GM21423 (cell line): ENCODE results near the gene POU6F2.
"Not testable (repeated sequence)": the region's sequence is repeated elsewhere in the genome, so short reads cannot be mapped to it uniquely, and the experiment has no call there.

Source experiments
- ATAC-seq: cut with Tn5 transposase; IDR thresholded peaks from one replicate; pipeline ENCODE4 v1.9.1; 2021; ENCODE audit warnings: mild to moderate bottlenecking, moderate library complexity; ENCODE audit not compliant: unreplicated experiment

Gene POU6F2

DNA sequence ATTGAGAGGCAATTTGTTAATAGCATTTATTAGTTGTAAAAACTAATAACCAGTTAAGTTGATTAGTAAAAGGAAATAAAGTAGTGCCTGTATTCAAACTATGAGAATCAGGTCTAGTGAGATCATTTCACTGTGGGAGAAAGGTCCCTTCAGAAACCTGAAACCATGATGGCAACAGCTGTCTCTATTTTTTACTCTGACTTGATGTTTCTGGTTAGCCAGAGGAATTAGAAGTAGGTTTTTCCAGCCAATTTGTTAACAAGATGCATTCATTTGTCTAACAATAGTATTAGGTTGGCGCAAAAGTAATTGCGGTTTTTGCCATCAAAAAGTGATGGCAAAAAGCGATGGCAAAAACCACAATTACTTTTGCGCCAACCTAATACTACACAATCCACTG lies 316.3 kb downstream of the POU6F2 start:
- no peak for ATAC-seq

DNA sequence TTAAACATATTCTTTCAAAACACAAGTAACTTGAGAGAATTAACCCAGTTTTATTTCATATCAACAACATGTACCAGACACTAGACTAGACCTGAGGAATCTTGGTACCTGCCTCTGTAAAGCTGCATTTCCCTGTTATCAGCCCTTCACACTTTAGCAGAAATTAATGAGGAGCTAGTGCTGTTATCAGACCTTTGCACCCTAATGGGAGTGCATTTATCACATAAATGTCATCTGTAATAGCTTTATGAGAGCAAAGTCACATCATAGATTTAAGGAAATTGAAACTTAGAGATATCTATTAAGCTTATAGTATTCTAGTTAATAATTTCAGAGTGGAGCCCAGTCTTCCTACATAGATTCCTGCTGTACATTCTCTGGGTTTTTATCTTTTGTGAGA lies 318.1 kb downstream of the POU6F2 start:
- ATAC-seq = no peak

DNA sequence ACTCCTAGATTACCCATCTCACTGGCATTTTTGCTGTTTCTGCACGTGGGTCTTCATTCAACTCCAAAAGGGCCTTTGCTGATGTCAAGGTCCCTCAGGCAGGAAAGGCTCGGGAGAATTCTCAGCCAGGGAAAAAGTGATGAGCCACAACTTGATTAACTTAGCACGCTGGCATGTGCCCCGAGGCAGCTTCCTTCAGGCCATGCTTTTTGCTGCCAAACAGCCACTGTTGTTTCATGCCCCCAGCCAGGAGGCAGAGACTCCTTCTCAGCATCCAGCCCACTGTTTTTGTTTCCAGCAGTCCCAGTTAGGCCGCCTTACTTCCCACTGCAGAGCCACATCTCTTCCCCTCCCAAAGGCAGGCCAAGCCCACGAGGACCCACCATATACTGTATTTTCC lies 322.0 kb downstream of the POU6F2 start:
- ATAC-seq = no peak

DNA sequence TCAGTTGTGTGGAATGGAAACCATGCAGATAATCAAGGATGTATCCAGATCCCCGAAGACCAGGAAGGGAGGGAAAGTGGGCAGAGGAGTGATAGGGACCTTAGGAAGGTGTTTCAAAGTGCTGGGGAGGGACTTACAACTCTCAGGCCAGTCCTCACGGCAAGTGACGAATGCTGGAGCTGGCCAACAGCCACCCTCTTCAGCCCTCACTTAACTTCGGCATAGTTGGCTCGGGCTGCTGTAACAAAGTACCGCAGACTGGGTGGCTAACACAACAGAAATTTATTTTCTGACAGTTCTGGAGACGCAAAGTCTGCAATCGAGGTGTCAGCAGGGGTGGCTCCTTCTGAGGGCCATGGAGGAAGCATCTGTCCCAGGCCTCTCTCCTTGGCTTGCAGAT lies 322.6 kb downstream of the POU6F2 start:
- no peak for ATAC-seq

DNA sequence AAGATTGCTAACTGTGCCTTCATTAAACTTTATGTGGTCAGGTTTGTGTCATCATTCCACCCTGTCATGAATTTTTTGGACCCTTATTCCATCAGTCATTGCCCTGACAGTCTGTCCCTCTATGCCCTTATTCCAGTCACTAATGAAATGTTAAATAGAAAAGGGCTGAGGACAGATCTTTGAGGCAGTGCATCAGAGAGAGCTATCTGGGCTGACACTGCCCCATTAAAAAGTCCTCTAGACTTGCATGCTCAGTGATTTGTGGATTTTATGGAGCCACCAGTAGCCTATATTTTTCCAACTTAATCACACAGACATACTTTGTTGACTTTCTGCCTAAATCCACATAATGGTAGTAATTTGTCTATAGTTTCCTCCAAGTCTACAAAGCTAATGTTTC lies 323.8 kb downstream of the POU6F2 start:
- ATAC-seq = no peak

DNA sequence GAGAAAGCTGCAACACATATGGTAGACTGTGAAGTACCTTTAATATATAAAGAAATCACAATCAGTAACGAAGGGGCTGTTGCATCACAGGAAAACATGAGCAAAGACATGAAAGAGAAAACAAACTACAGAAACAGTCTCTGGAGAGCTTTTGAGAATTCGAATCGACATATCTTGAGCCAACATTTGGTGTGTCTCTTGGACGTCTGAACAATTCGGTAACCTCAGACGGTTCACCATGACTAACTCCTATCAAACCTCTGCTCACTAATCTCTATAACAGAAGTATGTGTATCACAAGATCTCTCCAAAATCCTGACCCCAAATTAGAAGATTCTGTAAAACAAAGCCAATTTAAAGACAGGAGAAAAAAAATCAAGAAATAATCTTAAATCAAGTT lies 326.5 kb downstream of the POU6F2 start:
- no peak for ATAC-seq

DNA sequence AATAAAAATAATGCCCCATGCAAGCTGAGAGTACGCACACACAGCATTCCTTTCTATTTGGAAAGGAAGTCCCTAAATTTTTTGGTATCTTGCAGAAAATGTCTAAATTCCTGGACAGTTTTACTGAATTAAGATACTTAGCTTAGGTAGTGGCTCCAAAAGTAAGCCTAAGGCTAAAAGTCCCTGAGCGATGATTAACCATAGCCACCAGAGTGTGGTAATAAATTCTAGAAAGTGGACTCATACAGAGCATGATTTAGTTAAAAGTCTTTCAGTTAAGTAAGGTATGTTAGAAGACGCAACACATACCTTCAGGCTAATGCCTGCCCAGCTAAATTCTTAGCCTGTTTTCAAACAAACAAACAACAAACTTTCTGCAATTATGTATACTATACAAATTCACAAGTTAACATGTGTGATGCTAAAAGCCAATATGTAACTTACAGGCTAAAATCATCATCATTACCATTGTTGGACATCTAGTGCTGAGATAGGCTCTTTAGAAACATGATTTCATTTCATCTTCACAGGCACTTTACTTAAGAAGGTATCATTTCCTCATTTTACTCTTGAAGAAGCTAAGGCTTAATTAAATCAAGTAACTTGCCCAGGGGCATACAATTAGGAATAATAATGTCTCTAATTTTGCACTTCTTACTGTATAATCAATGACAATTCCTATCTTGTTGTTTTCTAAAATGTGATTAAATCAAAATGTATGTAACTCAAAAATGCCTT lies 327.1 kb downstream of the POU6F2 start:
- ATAC-seq = no peak

DNA sequence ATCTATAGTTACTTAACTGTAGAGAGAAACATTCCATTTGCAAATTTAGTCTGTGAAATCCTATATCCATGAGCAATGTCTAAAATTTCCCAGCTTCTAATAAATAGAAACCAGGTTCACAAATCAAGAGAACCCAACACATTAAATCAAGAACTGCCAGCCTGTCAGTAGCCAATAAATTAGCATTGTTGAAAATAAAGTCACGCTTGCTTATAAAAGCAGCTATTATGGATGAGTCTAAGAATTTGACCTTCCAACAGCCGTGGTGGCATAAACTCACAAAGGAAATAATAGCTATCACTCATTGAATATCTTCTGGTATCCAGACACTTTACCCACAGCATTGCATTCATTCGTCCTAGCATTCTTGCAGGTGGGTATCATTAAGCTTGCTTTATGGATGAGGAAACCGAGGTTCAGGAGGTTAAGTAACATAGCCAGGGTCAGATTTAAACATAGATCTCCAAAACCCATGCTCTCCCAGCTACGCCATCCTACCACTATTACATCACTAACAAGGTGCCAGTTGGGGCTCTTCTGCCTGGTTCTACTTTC lies 328.4 kb downstream of the POU6F2 start:
- ATAC-seq = no peak

DNA sequence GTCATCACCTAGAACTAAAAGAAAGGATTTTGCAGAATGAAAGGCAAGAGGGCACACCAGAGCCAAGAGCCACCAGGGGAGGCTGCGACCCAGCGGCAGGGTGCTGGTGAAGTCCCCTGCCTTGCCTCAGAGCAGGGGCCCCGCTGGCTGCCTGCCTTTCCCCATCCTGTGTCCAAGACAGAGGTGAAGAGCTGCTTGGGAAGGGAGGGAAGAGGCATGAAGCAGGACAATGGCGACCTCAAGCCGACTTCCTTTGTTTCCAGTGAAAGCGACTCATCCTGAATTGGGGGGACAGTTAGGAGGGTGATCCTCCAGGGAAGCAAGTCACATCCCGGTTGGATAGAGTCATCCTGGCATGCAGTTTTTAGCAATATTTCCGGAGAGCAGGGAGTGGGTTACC lies 333.0 kb downstream of the POU6F2 start:
- ATAC-seq = no peak

DNA sequence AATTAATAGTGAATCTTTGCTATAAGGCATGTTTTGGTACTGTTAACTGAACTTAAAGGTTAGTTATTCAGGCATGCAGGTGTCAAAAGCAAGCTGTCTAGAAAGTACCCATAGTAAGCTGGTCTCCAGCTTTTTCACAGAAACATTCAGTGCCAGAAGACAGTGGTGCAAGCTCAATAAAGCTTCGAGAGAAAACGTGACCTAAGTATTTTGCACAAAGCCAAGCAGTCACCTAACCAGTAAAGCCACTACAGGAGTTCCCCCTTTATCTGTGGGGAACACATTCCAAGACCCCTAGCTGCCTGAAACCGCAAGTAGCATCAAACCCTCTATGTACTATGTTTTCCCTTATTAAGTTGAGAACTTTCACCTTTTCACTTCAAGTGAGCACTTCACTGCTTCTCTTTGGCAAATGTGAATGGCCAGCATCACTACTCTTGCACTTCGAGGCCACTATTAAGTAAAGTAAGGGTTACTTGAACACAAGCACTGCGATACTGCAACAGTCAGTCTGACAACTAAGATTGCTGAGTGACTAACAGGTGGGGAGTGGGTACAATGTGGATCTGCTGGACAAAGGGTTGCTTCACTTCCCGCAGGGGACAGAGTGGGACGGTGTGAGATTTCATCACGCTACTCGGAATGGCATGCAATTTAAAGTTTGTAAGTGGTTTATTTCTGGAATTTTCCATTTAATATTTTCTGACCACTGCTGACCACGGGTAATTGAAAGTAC lies 334.7 kb downstream of the POU6F2 start:
- no peak for ATAC-seq

DNA sequence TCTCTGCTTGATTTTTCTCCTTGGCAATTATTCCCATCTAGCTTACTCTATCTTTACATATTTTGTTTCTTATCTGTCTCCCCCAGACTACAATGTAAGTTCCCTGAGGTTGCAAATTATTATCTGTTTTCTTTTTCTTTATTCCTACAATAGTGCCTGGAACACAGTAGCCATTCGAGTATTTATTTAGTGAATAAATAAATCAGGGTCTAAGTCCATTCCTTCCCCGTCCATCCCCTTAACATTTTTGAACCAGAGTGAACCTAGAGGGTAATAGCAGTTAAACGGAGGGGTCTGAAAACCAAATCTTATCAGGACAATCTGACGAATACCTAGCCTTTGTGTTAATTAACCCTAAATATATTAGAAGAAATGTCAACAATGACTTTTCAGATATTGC lies 335.7 kb downstream of the POU6F2 start:
- ATAC-seq = no peak

DNA sequence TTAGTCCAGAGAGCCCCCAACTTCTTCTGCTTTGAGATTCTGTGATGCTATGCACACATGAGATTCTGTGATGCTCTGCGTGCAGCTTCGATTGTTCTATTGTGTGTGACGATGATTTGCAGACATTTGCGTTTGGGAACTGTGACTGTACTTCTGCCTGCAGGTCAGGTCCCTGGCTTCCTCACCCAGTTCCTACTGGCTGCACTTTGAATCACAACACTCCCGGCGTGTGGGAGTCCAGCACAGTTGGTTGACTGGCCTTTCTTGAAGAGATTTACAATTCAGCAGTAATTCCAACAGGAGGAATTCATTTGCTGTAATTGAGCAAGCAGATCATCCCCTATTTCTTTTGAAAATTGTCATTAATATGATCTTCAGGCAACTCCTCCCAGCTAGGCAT lies 336.3 kb downstream of the POU6F2 start:
- no peak for ATAC-seq

DNA sequence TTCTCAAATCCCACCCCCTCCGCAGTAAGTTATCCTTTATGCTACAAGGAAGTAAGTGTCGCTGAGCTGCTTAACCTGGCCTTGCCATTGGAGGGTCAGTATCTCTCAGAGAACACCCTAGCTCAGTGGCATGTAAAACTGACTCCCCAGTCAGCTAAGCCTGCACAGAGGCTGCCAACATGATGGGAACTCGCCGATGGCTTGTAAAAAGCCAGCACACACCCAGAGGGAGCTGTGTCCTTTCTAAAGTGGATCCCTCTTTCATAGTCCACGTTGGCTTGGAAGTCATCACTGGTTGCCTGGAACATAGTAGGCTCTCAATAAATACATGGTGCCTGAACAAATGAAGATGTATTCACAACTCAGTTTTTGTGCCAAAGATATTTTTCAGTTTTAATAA lies 339.4 kb downstream of the POU6F2 start:
- ATAC-seq = no peak

DNA sequence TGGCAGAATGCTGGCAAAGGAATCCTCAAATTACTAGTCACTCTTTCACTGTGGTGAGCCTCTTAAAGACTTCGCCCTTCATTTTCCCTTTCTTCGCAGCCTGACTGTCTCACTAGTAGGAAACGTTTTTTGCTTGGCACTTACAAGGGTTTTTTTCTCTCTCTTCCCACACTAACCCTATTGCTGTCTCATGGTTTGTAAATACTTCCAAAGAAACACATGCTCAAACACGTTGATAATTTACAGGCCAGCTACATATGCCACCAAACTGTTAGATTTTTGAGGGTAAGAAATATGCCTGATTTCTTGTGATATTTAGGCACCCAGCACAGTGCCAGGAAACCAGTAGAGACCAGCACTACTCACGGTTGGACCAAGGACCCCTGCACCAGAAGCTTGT lies 340.2 kb downstream of the POU6F2 start:
- ATAC-seq = no peak

DNA sequence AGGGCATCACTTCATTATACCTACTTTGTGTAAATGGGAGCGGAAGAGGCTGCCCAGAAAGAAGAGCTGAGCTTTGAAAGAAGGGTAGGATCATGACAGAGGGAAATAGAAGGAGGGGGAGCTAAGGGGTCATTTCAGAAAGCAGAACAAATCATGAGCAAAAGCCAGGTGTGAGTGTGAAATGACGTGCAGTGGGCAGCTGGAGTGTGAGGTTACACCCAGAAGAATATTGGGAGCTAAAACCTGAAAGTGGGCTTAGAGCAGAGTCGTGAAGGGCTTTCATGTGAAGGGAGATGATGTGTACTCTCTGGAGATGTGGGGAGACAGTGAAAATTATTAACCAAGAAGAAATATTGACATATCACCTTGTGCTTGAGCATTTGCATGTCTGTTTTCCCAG lies 343.5 kb downstream of the POU6F2 start:
- no peak for ATAC-seq

DNA sequence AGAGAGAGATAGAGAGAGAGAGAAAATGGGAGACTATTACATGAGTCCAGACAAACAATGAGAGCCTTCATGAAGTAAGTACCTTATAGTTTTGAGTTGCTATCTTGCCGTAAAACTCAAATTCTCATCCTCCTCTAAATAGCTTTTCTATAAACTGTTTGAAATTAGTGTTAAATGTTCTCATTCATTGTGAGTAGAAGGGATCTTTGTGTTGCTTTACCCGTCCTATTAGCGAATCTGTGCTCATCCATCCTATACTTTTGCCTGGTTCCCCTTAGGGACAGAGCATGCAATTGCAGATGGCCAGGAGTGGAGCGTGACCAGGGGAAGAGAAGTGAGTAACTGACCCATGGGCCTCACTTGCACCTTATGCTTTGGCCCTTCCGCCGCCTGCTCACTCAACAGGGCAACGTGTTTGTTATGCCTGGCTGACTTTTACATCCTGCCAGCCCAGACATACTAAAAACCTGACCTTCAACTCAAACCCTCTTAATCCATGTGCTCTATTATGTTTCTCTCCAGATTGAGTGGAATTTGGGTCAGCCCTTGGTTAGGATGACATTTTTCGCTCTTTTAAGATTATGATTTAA lies 344.3 kb downstream of the POU6F2 start:
- ATAC-seq = no peak

DNA sequence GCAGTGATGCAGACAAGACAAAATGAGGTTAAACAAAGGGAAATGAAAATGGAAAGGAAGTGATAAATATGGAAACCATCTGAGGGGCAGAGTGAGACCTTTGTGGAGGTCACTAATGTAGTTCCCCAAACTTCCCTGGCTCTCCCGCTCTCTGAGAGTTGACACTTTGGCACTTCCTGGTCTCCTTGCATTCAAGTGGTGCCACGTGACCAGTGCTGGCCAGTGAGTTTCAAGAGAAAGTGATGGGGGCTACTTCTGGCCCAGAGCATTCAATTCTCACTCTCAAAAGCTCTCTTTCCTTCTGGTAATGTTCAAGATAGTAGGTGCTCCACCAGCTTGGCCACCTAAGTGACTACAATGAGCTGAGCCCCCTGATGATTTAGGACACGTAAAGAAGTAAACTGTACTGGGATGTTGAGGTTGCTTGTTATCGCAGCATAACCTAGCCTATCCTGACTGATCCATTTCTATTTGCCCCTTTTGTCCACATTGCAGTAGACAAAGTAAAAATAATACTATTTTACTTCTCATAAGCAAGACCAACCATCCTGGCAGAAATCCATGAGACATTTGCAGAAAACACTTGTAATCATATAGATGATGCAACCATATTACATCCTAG lies 346.5 kb downstream of the POU6F2 start:
- ATAC-seq = no peak

DNA sequence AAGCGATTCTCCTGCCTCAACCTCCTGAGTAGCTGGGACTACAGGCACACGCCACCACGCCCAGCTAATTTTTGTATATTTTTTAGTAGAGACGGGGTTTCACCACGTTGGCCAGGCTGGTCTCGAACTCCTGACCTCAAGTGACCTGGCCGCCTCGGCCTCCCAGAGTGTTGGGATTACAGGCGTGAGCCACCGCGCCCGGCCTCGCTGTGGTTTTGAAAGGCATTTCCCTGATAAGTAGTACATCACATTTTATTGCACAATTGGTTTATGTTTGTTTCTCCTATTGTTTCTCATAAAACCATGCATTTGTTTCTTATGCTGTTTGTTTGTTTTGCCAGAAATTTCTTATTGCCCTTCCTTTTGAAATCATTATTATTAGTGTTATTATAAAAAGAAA lies 353.9 kb downstream of the POU6F2 start:
- not testable (repeated sequence) for ATAC-seq

DNA sequence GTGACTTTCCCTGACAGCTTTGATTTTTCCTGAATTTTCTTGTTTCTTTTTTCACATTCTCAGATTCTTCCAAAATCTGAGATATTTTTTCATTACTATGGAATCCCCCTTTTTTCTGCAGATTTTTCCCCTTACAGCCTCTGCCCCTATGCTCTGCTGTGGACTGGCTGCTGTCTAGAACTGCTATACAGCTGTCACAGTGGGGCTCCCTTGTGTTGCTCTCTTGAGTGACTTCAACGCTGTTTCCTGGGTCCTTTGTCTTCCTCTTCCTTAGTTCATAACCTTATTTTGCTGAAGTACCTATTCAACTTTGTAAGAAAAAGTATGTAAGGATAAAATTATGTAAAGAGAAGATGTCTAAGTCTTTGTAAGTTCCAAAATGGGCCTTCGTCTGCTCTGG lies 354.4 kb downstream of the POU6F2 start:
- no peak for ATAC-seq

DNA sequence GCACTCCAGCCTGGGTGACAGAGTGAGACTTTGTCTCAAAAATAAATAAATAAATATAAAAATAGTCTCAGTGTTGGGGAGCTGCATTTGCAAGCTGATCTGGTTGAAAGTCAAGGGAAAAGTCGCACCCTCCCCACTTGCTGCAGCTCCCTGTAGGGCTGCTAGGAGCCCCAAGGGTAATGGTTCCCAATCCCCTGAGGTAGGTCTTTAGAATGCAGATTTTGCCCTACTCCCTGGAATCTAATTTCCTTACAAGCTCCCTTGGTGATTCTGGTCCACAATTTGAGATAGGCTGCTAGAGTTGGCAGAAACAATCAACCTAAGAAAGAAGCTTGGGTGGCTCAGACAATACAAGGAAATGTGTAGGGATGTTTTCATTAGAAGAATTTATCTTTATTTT lies 356.0 kb downstream of the POU6F2 start:
- ATAC-seq = no peak

DNA sequence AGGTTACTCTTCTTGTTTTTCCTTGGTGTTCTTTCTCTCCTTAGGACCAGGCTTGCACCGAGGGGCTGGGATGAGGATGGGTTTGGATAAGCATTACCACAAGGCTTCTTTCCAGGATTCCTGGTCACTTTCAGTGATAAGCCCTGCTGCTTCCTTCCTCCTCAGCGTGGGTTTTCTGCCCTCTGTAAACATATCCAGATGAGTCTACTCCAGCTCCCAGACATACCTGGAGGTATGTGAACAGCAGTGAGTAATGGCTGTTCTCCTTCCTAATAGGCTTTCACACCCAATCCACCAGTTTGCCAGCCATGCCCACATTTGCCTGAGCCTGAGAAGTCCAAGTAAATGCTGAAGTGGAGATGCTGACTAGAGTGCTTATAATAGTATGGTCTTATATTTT lies 358.7 kb downstream of the POU6F2 start:
- ATAC-seq = no peak

DNA sequence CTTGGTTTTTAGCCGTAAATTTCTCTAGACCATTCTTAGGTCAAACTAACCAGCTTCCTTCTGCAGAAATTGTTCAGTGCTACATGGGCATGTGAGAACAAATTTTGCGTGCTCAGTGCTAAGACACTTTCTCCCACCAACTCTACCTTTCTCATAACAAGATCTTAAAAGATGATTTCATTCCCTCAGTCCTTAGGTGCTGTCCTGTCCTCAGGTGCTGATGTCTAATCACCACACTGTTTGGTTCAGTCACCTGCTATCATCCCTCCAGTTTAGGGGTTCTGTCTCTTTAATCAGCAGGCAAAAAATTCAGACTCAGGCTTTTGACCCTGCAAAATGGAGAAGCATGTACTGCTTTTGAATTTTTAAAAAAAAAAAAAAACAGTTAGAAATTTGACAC lies 361.0 kb downstream of the POU6F2 start:
- ATAC-seq = no peak
